SK-N-SH (cell line): ENCODE data around the gene MGAT4A. TPM values are rescaled to one million over a fixed set of nuclear protein-coding genes. Genes with fewer than 3 reads are reported as not detected.

ENCODE experiments used
- CTCF ChIA-PET: fragments of 300-600, 350-600 bp; formaldehyde crosslinking; extraction: SDS; loops from one replicate; lab custom pipeline; 2021; lab: Yijun Ruan, JAX
- POLR2A ChIA-PET: fragments of 350-600 bp; sonication (Branson Sonifier 250); formaldehyde crosslinking; extraction: SDS; loops from one replicate; lab custom pipeline; 2020; ENCODE audit warnings: antibody characterized with exemption, inconsistent platforms; lab: Yijun Ruan, JAX
- DNase-seq: peaks from one replicate; pipeline ENCODE4 v3.0.0; 2012
- H2AFZ ChIP-seq: fragments of 200-600 bp; sonication (generic); 2 replicates; pipeline ENCODE4 v1.8.1; 2016; ENCODE audit warnings: antibody characterized with exemption, mild to moderate bottlenecking, low read depth
- H3F3A ChIP-seq: fragments of 200-600 bp; sonication (generic); replicated peaks from 2 replicates; pipeline ENCODE3; 2016; ENCODE audit warnings: antibody characterized with exemption, mild to moderate bottlenecking; ENCODE audit not compliant: insufficient read depth
- H3K27ac ChIP-seq, 2 experiments: fragments of 200-500 bp in 1 of 2; fragments of 200-600 bp in 1 of 2; sonication (Bioruptor generic) in 1 of 2; sonication (generic), shearing (Covaris generic) in 1 of 2; 2 replicates each; pipeline versions ENCODE4 v1.5.1 to v1.6.1; 2014 to 2016; ENCODE audit warnings: low read depth in 2 of 2, inconsistent platforms in 1 of 2, low read length in 1 of 2, mild to moderate bottlenecking in 1 of 2, mixed read lengths in 1 of 2
- H3K27me3 ChIP-seq: fragments of 200-600 bp; sonication (generic), shearing (Covaris generic); 2 replicates; pipeline ENCODE4 v1.6.1; 2016; ENCODE audit warnings: mixed run types; ENCODE audit not compliant: insufficient read depth
- H3K36me3 ChIP-seq, 2 experiments: fragments of 200-500 bp in 1 of 2; fragments of 200-600 bp in 1 of 2; sonication (Bioruptor generic) in 1 of 2; sonication (generic) in 1 of 2; replicated peaks in 1 of 2; 2 replicates each; pipeline versions ENCODE3 to v1.5.1; 2014 to 2016; ENCODE audit warnings: low read length in 1 of 2, mild to moderate bottlenecking in 1 of 2; ENCODE audit not compliant: insufficient read depth in 2 of 2, control insufficient read depth in 1 of 2
- H3K4me1 ChIP-seq, 2 experiments: fragments of 200-500 bp in 1 of 2; fragments of 200-600 bp in 1 of 2; sonication (Bioruptor generic) in 1 of 2; sonication (generic), shearing (Covaris generic) in 1 of 2; 2 replicates each; pipeline versions ENCODE4 v1.5.1 to v1.6.1; 2014 to 2016; ENCODE audit warnings: low read depth in 1 of 2, low read length in 1 of 2, mixed run types in 1 of 2; ENCODE audit not compliant: insufficient read depth in 2 of 2, control insufficient read depth in 1 of 2
- H3K4me2 ChIP-seq: fragments of 200-600 bp; sonication (generic), shearing (Covaris generic); 2 replicates; pipeline ENCODE4 v1.6.1; 2017; ENCODE audit warnings: mixed run types
- H3K4me3 ChIP-seq, 2 experiments: fragments of 200-500 bp in 1 of 2; fragments of 200-600 bp in 1 of 2; sonication (Bioruptor generic) in 1 of 2; sonication (generic), shearing (Covaris generic) in 1 of 2; 2 replicates each; pipeline versions ENCODE4 v1.5.1 to v1.8.1; 2014 to 2016; ENCODE audit warnings: low read depth in 2 of 2, inconsistent platforms in 1 of 2, low read length in 1 of 2, mild to moderate bottlenecking in 1 of 2, mixed read lengths in 1 of 2, moderate library complexity in 1 of 2
- H3K79me2 ChIP-seq: fragments of 200-600 bp; sonication (generic); 2 replicates; pipeline ENCODE4 v1.8.1; 2017; ENCODE audit warnings: mild to moderate bottlenecking; ENCODE audit not compliant: insufficient read depth
- H3K9ac ChIP-seq: fragments of 200-600 bp; sonication (generic); 2 replicates; pipeline ENCODE4 v1.6.1; 2017; ENCODE audit warnings: mixed run types
- H3K9me2 ChIP-seq: fragments of 200-600 bp; sonication (generic); 2 replicates; pipeline ENCODE4 v1.6.1; 2017; ENCODE audit warnings: mixed run types
- H3K9me3 ChIP-seq: fragments of 200-600 bp; sonication (generic); 2 replicates; pipeline ENCODE4 v1.6.1; 2017; ENCODE audit warnings: mixed run types, mild to moderate bottlenecking, moderate library complexity
- H4K20me1 ChIP-seq: fragments of 200-600 bp; sonication (generic); 2 replicates; pipeline ENCODE4 v1.6.1; 2017; ENCODE audit warnings: mild to moderate bottlenecking, mixed run types; ENCODE audit not compliant: insufficient read depth
- ELF1 ChIP-seq: IDR thresholded peaks from 2 replicates; pipeline ENCODE4 v1.4.0; 2012
- EZH2phosphoT487 ChIP-seq: fragments of 200-600 bp; sonication (generic); IDR thresholded peaks from 2 replicates; pipeline ENCODE4 v1.6.1; 2017; ENCODE audit warnings: low read depth, mixed run types, mild to moderate bottlenecking, antibody characterized with exemption, moderate library complexity, borderline replicate concordance
- FOSL2 ChIP-seq: IDR thresholded peaks from 2 replicates; pipeline ENCODE4 v1.4.0; 2012; ENCODE audit warnings: low read depth, mild to moderate bottlenecking, moderate library complexity, borderline replicate concordance
- GABPA ChIP-seq: IDR thresholded peaks from 2 replicates; pipeline ENCODE4 v1.4.0; 2012; ENCODE audit warnings: low read depth, mild to moderate bottlenecking
- GATA2 ChIP-seq: sonication (generic); formaldehyde crosslinking; IDR thresholded peaks from 2 replicates; pipeline ENCODE4 v1.5.0; 2020; ENCODE audit warnings: mild to moderate bottlenecking, missing genetic modification reagents
- IRF3 ChIP-seq: fragments of 150-350 bp; IDR thresholded peaks from 2 replicates; pipeline ENCODE4 v1.6.1; 2016; ENCODE audit warnings: mild to moderate bottlenecking, low read depth, low read length
- MAX ChIP-seq: IDR thresholded peaks from 2 replicates; pipeline ENCODE4 v1.4.0; 2012; ENCODE audit warnings: low read depth
- MEF2A ChIP-seq: IDR thresholded peaks from 2 replicates; pipeline ENCODE4 v1.4.0; 2012; ENCODE audit warnings: low read depth, borderline replicate concordance
- NRF1 ChIP-seq: IDR thresholded peaks from 2 replicates; pipeline ENCODE4 v1.6.1; 2012; ENCODE audit warnings: low read depth, mild to moderate bottlenecking, low read length
- POLR2AphosphoS5 ChIP-seq: IDR thresholded peaks from 2 replicates; pipeline ENCODE4 v1.6.1; 2012; ENCODE audit warnings: low read depth, low read length
- RAD21 ChIP-seq: IDR thresholded peaks from 2 replicates; pipeline ENCODE4 v1.6.1; 2012; ENCODE audit warnings: mild to moderate bottlenecking, low read length
- RCOR1 ChIP-seq: fragments of 150-350 bp; IDR thresholded peaks from 2 replicates; pipeline ENCODE4 v1.6.1; 2017; ENCODE audit warnings: antibody characterized with exemption, low read length
- REST ChIP-seq: IDR thresholded peaks from 2 replicates; pipeline ENCODE4 v1.6.1; 2012; ENCODE audit warnings: mild to moderate bottlenecking, low read depth, low read length, moderate library complexity
- RFX5 ChIP-seq: IDR thresholded peaks from 2 replicates; pipeline ENCODE4 v1.6.1; 2012; ENCODE audit warnings: mild to moderate bottlenecking, improper control_type of control experiment, low read length
- RXRA ChIP-seq: IDR thresholded peaks from 2 replicates; pipeline ENCODE4 v1.4.0; 2012; ENCODE audit warnings: low read depth, mild to moderate bottlenecking, borderline replicate concordance
- TAF1 ChIP-seq: IDR thresholded peaks from 2 replicates; pipeline ENCODE4 v1.6.1; 2012; ENCODE audit warnings: low read depth, mild to moderate bottlenecking, low read length, moderate library complexity, borderline replicate concordance
- USF2 ChIP-seq: fragments of 150-350 bp; IDR thresholded peaks from 2 replicates; pipeline ENCODE4 v1.6.1; 2017; ENCODE audit warnings: antibody characterized with exemption, low read length, low read depth, borderline replicate concordance
- ZBTB33 ChIP-seq: IDR thresholded peaks from 2 replicates; pipeline ENCODE4 v1.4.0; 2012; ENCODE audit warnings: low read depth, borderline replicate concordance
- WGBS: methylation state at CpG from one replicate; pipeline ENCODE4 v1.1.6; 2017; ENCODE audit warnings: low lambda C conversion rate; 5-methylcytosine and 5-hydroxymethylcytosine counted together
- polyA plus RNA-seq, 3 experiments: library from polyadenylated mRNA; depleted of rRNA; stranded (reverse); fragments of >200 nt; gene quantifications; 2 replicates each; pipeline ENCODE4 v1.2.3, GENCODE V29; 2012

The MGAT4A gene
- polyA plus RNA-seq, 1 of the 3 experiments (the other 2 are of a cell fraction) = 0.07 TPM

- Histone ChIP-seq H3K9ac (no peak overlapping the region), H3K4me1 (no peaks in the 10 kb centered on the region), H3K9me2 (no peaks in the 10 kb centered on the region), H3K36me3 (no peaks in the 10 kb centered on the region), H4K20me1 (no peaks in the 10 kb centered on the region), H3K4me3 (no peak overlapping the region)
- 55% methylated on average over 6 of the region's 6 CpGs for WGBS
- TF ChIP-seq FOSL2 (no peak), NRF1 (no peak), TAF1 (no peak), RCOR1 (no peak), GABPA (no peak), ELF1 (no peak), EZH2phosphoT487 (no peak), IRF3 (no peak), ZBTB33 (no peak), RFX5 (no peak), GATA2 (no peak), RXRA (no peak), REST (no peak), MEF2A (no peak), POLR2AphosphoS5 (no peak), RAD21 (no peak), USF2 (no peak), MAX (no peak)
- TF ChIP-seq, all 33 proteins: peak for 0
- no peaks in the 10 kb centered on the region for H3K9me3 ChIP-seq
- no peak overlapping the region for H2AFZ ChIP-seq
- no peak for DNase-seq
- ChIA-PET POLR2A (no interaction called here), CTCF (interaction anchor here (1.2 kb wide), 1 partner anchor 128 kb away, joined by 3 read pairs; no protein-coding TSS in a partner anchor)
- no peaks in the 10 kb centered on the region for H3K27me3 ChIP-seq
- H3F3A ChIP-seq = no peaks in the 10 kb centered on the region
- H3K4me2 ChIP-seq = no peak overlapping the region
- no peak overlapping the region for H3K27ac ChIP-seq
- no peaks in the 10 kb centered on the region for H3K79me2 ChIP-seq
Observed at GRCh38 chr2:98708396-98709186, 22.3 kb downstream of the MGAT4A start.
